Measurements from ENCODE around the gene NOL4L. TPM values are rescaled to one million over a fixed set of nuclear protein-coding genes. Genes with fewer than 3 reads are reported as not detected.
"Not testable (repeated sequence)": the region's sequence is repeated elsewhere in the genome, so short reads cannot be mapped to it uniquely, and the experiment has no call there.

The NOL4L gene
- total RNA-seq, 2 experiments from 2014 or later, result 53.1 to 55.6 TPM

GRCh38 chr20:32468313-32468640 lies 116.9 kb downstream of the NOL4L start:
- Histone ChIP-seq H3K4me1 (ENCODE audit: insufficient read depth, low read length) (peaks cover 16% of the 10 kb centered on the region), H3K4me3 (ENCODE audit: low read length) (no peak overlapping the region), H3K36me3 (ENCODE audit: insufficient read depth, low read length) (peaks cover 35% of the 10 kb centered on the region), H3K27ac (ENCODE audit: low read depth in 1 of 2, low read length in 2 of 2) (peak overlapping the region in 1 of 2 donors; percentile 53), H3K27me3 (ENCODE audit: control insufficient read depth in 1 of 2, insufficient read depth in 2 of 2, low read length in 2 of 2) (no peaks in the 10 kb centered on the region), H3K9me3 (ENCODE audit: control insufficient read depth in 1 of 2, insufficient read depth in 1 of 2, low read length in 2 of 2) (no peaks in the 10 kb centered on the region)
- ChIA-PET POLR2A (no interaction called here), CTCF (no interaction called here)
- no peaks in the 10 kb centered on the region for H3K4me1 Mint-ChIP-seq (ENCODE audit: low read depth)
- H3K27ac Mint-ChIP-seq, result no peak overlapping the region
- ATAC-seq (ENCODE audit: poor library complexity) (no peak), DNase-seq (no peak)
- no peak overlapping the region for H3K4me3 Mint-ChIP-seq
- H3K27me3 Mint-ChIP-seq, result no peaks in the 10 kb centered on the region
- TF ChIP-seq CTCF (IDR thresholded peaks at IDR 0.05), result no peak
- H3K36me3 Mint-ChIP-seq (ENCODE audit: low read depth), result peaks cover 22% of the 10 kb centered on the region
- intact Hi-C loops (cut with DNase I, micrococcal nuclease), result no loop called here
- no peaks in the 10 kb centered on the region for H3K9me3 Mint-ChIP-seq

GRCh38 chr20:32467506-32468312 lies 117.4 kb downstream of the NOL4L start:
- POLR2A ChIA-PET, result interaction anchor here (0.7 kb wide), 1 partner anchor 13 kb away, joined by 3 read pairs; no protein-coding TSS in a partner anchor
- no peak for TF ChIP-seq CTCF (IDR thresholded peaks at IDR 0.05)
- no peak overlapping the region for H3K27ac Mint-ChIP-seq

GRCh38 chr20:32466739-32467505 lies 118.2 kb downstream of the NOL4L start:
- ChIA-PET POLR2A (interaction anchor here (0.7 kb wide), 1 partner anchor 14 kb away, joined by 3 read pairs; no protein-coding TSS in a partner anchor), CTCF (no interaction called here)
- no peak for TF ChIP-seq CTCF (IDR thresholded peaks at IDR 0.05)
- no peak for DNase-seq
- Mint-ChIP-seq H3K27me3 (no peaks in the 10 kb centered on the region), H3K36me3 (ENCODE audit: low read depth) (peaks cover 31% of the 10 kb centered on the region), H3K9me3 (no peaks in the 10 kb centered on the region), H3K4me1 (ENCODE audit: low read depth) (no peaks in the 10 kb centered on the region), H3K27ac (peak overlapping the region; percentile 24), H3K4me3 (no peak overlapping the region)
- Histone ChIP-seq H3K27ac (ENCODE audit: low read depth in 1 of 2, low read length in 2 of 2) (peak overlapping the region in 1 of 2 donors; percentile 53), H3K9me3 (ENCODE audit: control insufficient read depth in 1 of 2, insufficient read depth in 1 of 2, low read length in 2 of 2) (no peaks in the 10 kb centered on the region), H3K4me3 (ENCODE audit: low read length) (no peak overlapping the region), H3K36me3 (ENCODE audit: insufficient read depth, low read length) (peaks cover 32% of the 10 kb centered on the region), H3K27me3 (ENCODE audit: control insufficient read depth in 1 of 2, insufficient read depth in 2 of 2, low read length in 2 of 2) (no peaks in the 10 kb centered on the region), H3K4me1 (ENCODE audit: insufficient read depth, low read length) (peaks cover 16% of the 10 kb centered on the region)
- intact Hi-C loops (cut with DNase I, micrococcal nuclease), result no loop called here
- no peak for ATAC-seq (ENCODE audit: poor library complexity)

More at GRCh38 chr20:32467506-32468312, 117.4 kb downstream of the NOL4L start:
- no peak overlapping the region for H3K4me3 Mint-ChIP-seq
- Histone ChIP-seq H3K4me1 (ENCODE audit: insufficient read depth, low read length) (peaks cover 16% of the 10 kb centered on the region), H3K27me3 (ENCODE audit: control insufficient read depth in 1 of 2, insufficient read depth in 2 of 2, low read length in 2 of 2) (no peaks in the 10 kb centered on the region), H3K9me3 (ENCODE audit: control insufficient read depth in 1 of 2, insufficient read depth in 1 of 2, low read length in 2 of 2) (no peaks in the 10 kb centered on the region), H3K36me3 (ENCODE audit: insufficient read depth, low read length) (peaks cover 35% of the 10 kb centered on the region), H3K27ac (ENCODE audit: low read depth in 1 of 2, low read length in 2 of 2) (peak overlapping the region in 1 of 2 donors; percentile 53), H3K4me3 (ENCODE audit: low read length) (no peak overlapping the region)
- H3K4me1 Mint-ChIP-seq (ENCODE audit: low read depth), result no peaks in the 10 kb centered on the region
- H3K9me3 Mint-ChIP-seq, result no peaks in the 10 kb centered on the region
- intact Hi-C loops (cut with DNase I, micrococcal nuclease), result no loop called here
- no peak for ATAC-seq (ENCODE audit: poor library complexity)
- peaks cover 26% of the 10 kb centered on the region for H3K36me3 Mint-ChIP-seq (ENCODE audit: low read depth)
- DNase-seq, result no peak
- no peaks in the 10 kb centered on the region for H3K27me3 Mint-ChIP-seq
- CTCF ChIA-PET, result no interaction called here

GRCh38 chr20:32465901-32466675 lies 119.0 kb downstream of the NOL4L start:
- H3K4me1 ChIP-seq (ENCODE audit: insufficient read depth, low read length), result peaks cover 13% of the 10 kb centered on the region
- H3K4me1 Mint-ChIP-seq (ENCODE audit: low read depth); H3K4me3 Mint-ChIP-seq; POLR2A ChIA-PET; intact Hi-C loops (cut with DNase I, micrococcal nuclease); ATAC-seq (ENCODE audit: poor library complexity); H3K9me3 ChIP-seq (ENCODE audit: control insufficient read depth in 1 of 2, insufficient read depth in 1 of 2, low read length in 2 of 2); H3K27ac ChIP-seq (ENCODE audit: low read depth in 1 of 2, low read length in 2 of 2); CTCF ChIA-PET; DNase-seq; H3K27ac Mint-ChIP-seq; H3K4me3 ChIP-seq (ENCODE audit: low read length); H3K9me3 Mint-ChIP-seq; H3K27me3 ChIP-seq (ENCODE audit: control insufficient read depth in 1 of 2, insufficient read depth in 2 of 2, low read length in 2 of 2); H3K27me3 Mint-ChIP-seq: not testable (repeated sequence)
- peaks cover 28% of the 10 kb centered on the region for H3K36me3 Mint-ChIP-seq (ENCODE audit: low read depth)
- peaks cover 32% of the 10 kb centered on the region for H3K36me3 ChIP-seq (ENCODE audit: insufficient read depth, low read length)
